Epithelial cell of proximal tubule (primary cell): ENCODE data around the gene MPZL2. TPM values are rescaled to one million over a fixed set of nuclear protein-coding genes. Genes with fewer than 3 reads are reported as not detected.

Source experiments
- DNase-seq: peaks from one replicate; pipeline ENCODE4 v3.0.0-alpha.2; 2011; ENCODE audit warnings: low read depth
- H3K4me3 ChIP-seq: 2 replicates; pipeline ENCODE4 v1.5.1; 2011; ENCODE audit warnings: low read depth, mild to moderate bottlenecking, low read length
- CTCF ChIP-seq: conservative IDR thresholded peaks from 2 replicates; pipeline ENCODE4 v1.5.1; 2012; ENCODE audit warnings: low read depth, mild to moderate bottlenecking, low read length
- total RNA-seq: library from RNA; depleted of rRNA; stranded (reverse); fragments of >200 nt; gene quantifications from 2 replicates; pipeline ENCODE4 v1.2.3, GENCODE V29; 2015

The MPZL2 gene
- total RNA-seq, 1 donor from 2014 or later: 19.9 TPM

GRCh38 chr11:118243993-118244762, 19.9 kb downstream of the MPZL2 start:
- no peak for TF ChIP-seq CTCF
- H3K4me3 ChIP-seq: no peak overlapping the region
- no peak for DNase-seq

GRCh38 chr11:118243161-118243560, 20.9 kb downstream of the MPZL2 start:
- no peak overlapping the region for H3K4me3 ChIP-seq
- TF ChIP-seq CTCF: no peak
- no peak for DNase-seq

GRCh38 chr11:118241764-118242098, 22.4 kb downstream of the MPZL2 start:
- no peak for DNase-seq
- TF ChIP-seq CTCF: no peak
- H3K4me3 ChIP-seq: no peak overlapping the region

- H3K4me3 ChIP-seq: no peak overlapping the region
- no peak for TF ChIP-seq CTCF
- DNase-seq: no peak
Observed at GRCh38 chr11:118240999-118241763, 22.9 kb downstream of the MPZL2 start.

- TF ChIP-seq CTCF: no peak
- no peak overlapping the region for H3K4me3 ChIP-seq
- no peak for DNase-seq
Observed at GRCh38 chr11:118239509-118240205, 24.4 kb downstream of the MPZL2 start.

GRCh38 chr11:118238929-118239328, 25.2 kb downstream of the MPZL2 start:
- DNase-seq: no peak
- no peak overlapping the region for H3K4me3 ChIP-seq
- TF ChIP-seq CTCF: no peak
